ENCODE data around the gene IAPP.
"Not testable (repeated sequence)": the region's sequence is repeated elsewhere in the genome, so short reads cannot be mapped to it uniquely, and the experiment has no call there.

IAPP gene

DNA sequence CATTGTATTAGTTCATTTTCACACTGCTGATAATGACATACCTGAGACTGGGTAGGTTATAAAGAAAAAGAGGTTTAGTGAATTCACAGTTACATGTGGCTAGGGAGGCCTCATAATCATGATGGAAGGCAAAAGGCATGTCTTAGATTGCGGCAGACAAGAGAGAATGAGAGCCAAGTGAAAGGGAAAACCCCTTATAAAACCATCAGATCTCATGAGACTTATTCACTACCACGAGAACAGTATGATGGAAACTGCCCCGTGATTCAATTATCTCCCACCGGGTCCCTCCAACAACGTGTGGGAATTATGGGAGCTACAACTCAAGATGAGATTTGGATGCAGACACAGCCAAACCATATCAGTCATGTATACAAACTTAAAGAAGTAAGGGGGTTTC lies 45.7 kb downstream of the IAPP start:
- DNase-seq; H3K4me3 ChIP-seq (ENCODE audit: insufficient read depth, low read depth, low read length, poor library complexity, severe bottlenecking); H3K27ac ChIP-seq (ENCODE audit: insufficient read depth, low read length, poor library complexity, severe bottlenecking); H3K27me3 ChIP-seq (replicated peaks; ENCODE audit: control insufficient read depth, insufficient read depth, low read length, poor library complexity, severe bottlenecking); H3K4me1 ChIP-seq (ENCODE audit: control insufficient read depth, insufficient read depth, low read length, poor library complexity, severe bottlenecking); H3K9me3 ChIP-seq (ENCODE audit: control insufficient read depth, low read length); H3K36me3 ChIP-seq (ENCODE audit: control insufficient read depth, insufficient read depth, low read length): not testable (repeated sequence)

DNA sequence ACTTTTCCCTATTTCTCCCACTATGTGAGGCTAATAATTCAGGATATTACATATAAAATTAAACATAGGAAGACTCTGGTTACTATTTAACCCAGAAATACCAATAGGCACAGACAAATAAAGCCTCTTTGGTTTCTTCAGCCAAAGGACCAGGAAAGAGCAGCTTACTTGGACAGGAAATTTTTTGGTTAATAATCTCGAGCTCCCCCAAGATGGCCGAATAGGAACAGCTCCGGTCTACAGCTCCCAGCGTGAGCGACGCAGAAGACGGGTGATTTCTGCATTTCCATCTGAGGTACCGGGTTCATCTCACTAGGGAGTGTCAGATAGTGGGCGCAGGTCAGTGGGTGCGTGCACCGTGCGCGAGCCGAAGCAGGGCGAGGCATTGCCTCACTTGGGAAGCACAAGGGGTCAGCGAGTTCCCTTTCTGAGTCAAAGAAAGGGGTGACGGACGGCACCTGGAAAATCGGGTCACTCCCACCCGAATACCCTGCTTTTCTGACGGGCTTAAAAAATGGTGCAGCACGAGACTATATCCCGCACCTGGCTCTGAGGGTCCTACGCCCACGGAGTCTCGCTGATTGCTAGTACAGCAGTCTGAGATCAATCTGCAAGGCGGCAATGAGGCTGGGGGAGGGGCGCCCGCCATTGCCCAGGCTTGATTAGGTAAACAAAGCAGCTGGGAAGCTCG lies 46.5 kb downstream of the IAPP start:
- H3K27ac ChIP-seq (ENCODE audit: insufficient read depth, low read length, poor library complexity, severe bottlenecking); H3K36me3 ChIP-seq (ENCODE audit: control insufficient read depth, insufficient read depth, low read length); H3K4me1 ChIP-seq (ENCODE audit: control insufficient read depth, insufficient read depth, low read length, poor library complexity, severe bottlenecking); H3K27me3 ChIP-seq (replicated peaks; ENCODE audit: control insufficient read depth, insufficient read depth, low read length, poor library complexity, severe bottlenecking); DNase-seq; H3K9me3 ChIP-seq (ENCODE audit: control insufficient read depth, low read length); H3K4me3 ChIP-seq (ENCODE audit: insufficient read depth, low read depth, low read length, poor library complexity, severe bottlenecking): not testable (repeated sequence)

DNA sequence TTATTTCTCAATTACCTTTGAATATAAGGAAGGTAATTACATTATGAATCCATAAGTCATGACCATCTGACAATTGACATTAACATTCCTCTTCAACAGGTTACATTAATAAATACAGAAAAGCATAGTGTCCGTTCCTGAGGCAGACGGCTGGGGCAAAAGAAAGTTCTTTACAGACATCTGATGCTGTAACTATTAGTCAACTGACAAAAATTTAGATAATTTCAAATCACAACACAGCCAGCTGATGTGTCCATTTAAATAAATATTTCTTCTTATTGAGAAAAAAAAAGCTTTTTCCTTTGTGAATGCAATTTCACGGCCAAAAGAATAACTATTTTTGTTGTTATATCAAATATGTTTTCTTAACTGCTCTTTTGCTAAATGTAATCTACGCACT lies 55.5 kb downstream of the IAPP start:
- DNase-seq = no peak
- no peaks in the 10 kb centered on the region for H3K4me1 ChIP-seq (ENCODE audit: control insufficient read depth, insufficient read depth, low read length, poor library complexity, severe bottlenecking)
- no peaks in the 10 kb centered on the region for H3K9me3 ChIP-seq (ENCODE audit: control insufficient read depth, low read length)
- no peak overlapping the region for H3K27ac ChIP-seq (ENCODE audit: insufficient read depth, low read length, poor library complexity, severe bottlenecking)
- H3K4me3 ChIP-seq (ENCODE audit: insufficient read depth, low read depth, low read length, poor library complexity, severe bottlenecking) = no peak overlapping the region
- no peaks in the 10 kb centered on the region for H3K27me3 ChIP-seq (replicated peaks; ENCODE audit: control insufficient read depth, insufficient read depth, low read length, poor library complexity, severe bottlenecking)
- no peaks in the 10 kb centered on the region for H3K36me3 ChIP-seq (ENCODE audit: control insufficient read depth, insufficient read depth, low read length)
